ENCODE results near the gene PBXIP1. TPM values are rescaled to one million over a fixed set of nuclear protein-coding genes. Genes with fewer than 3 reads are reported as not detected.

PBXIP1 gene
- polyA plus RNA-seq, 3 donors, result 23.1 to 31.7 (median 24.0) TPM

- peak within 1 kb of the TSS; percentile 99 to 100 (median 99) for H3K27ac Mint-ChIP-seq
- DNase-seq, result peak; percentile 91 to 96 (median 95)
- Histone ChIP-seq H3K79me2 (ENCODE audit: insufficient read depth, low read length) (peaks cover 15% of the 10 kb centered on the region), H3K4me1 (ENCODE audit: control insufficient read depth in 1 of 2, insufficient read depth in 2 of 2, low read length in 2 of 2) (peaks cover 29 to 42% of the 10 kb centered on the region in 2 donors), H4K20me1 (ENCODE audit: insufficient read depth, low read length) (no peaks in the 10 kb centered on the region), H3K4me3 (replicated peaks in 1 of 3; ENCODE audit: low read depth in 2 of 3, low read length in 3 of 3) (peak within 1 kb of the TSS; percentile 53 to 78 (median 76)), H3K9me3 (replicated peaks in 1 of 2; ENCODE audit: control insufficient read depth in 1 of 2, insufficient read depth in 1 of 2, low read length in 2 of 2) (no peaks in the 10 kb centered on the region), H3K36me3 (replicated peaks in 1 of 2; ENCODE audit: control insufficient read depth in 1 of 2, insufficient read depth in 2 of 2, low read length in 2 of 2) (peaks cover 3 to 7% of the 10 kb centered on the region in 2 donors), H3K9ac (ENCODE audit: insufficient read depth, low read length, poor library complexity, severe bottlenecking) (peak within 1 kb of the TSS; percentile 95), H3K27ac (ENCODE audit: low read depth in 1 of 2, low read length in 2 of 2) (peak within 1 kb of the TSS; percentile 97 to 100), H3K27me3 (ENCODE audit: control insufficient read depth in 2 of 2, insufficient read depth in 2 of 2, low read length in 2 of 2) (no peaks in the 10 kb centered on the region), H2AFZ (ENCODE audit: insufficient read depth, low read depth, low read length, poor library complexity, severe bottlenecking) (peak within 1 kb of the TSS; percentile 90), H3K4me2 (replicated peaks; ENCODE audit: extremely low read depth, low read length, poor library complexity, severe bottlenecking) (peak within 1 kb of the TSS; percentile 90)
- H3K4me3 Mint-ChIP-seq, result peak within 1 kb of the TSS; percentile 98 to 99
- H3K4me1 Mint-ChIP-seq, result peaks cover 56% of the 10 kb centered on the region
- intact Hi-C loops (cut with micrococcal nuclease), result loop anchor here in 1 of 2 donors (10.0 kb wide), 1 partner anchor 382 kb away; the partner anchor contains the start of gene UBE2Q1
- peaks cover 0 to 2% (median 0%) of the 10 kb centered on the region in 7 donors for H3K9me3 Mint-ChIP-seq
- peaks cover 5 to 9% of the 10 kb centered on the region in 2 donors for H3K36me3 Mint-ChIP-seq
- H3K27me3 Mint-ChIP-seq (ENCODE audit: low read depth in 3 of 3), result peaks cover 0 to 2% (median 0%) of the 10 kb centered on the region in 3 donors
- TF ChIP-seq CTCF (IDR thresholded peaks at IDR 0.05), result no peak
- WGBS (ENCODE audit: insufficient coverage), result 1% methylated on average over 29 of the region's 45 CpGs
These were observed 19.3 kb downstream of the PBXIP1 start, which contains the start of gene PMVK for GRCh38 chr1:154936555-154937084. PMVK (minus strand) TSS chr1:154936719; CDS start chr1:154936685, 34 bp downstream.

- Histone ChIP-seq H3K9me3 (replicated peaks in 1 of 2; ENCODE audit: control insufficient read depth in 1 of 2, insufficient read depth in 1 of 2, low read length in 2 of 2) (no peaks in the 10 kb centered on the region), H3K4me2 (replicated peaks; ENCODE audit: extremely low read depth, low read length, poor library complexity, severe bottlenecking) (peak overlapping the region; percentile 90), H3K4me3 (replicated peaks in 1 of 3; ENCODE audit: low read depth in 2 of 3, low read length in 3 of 3) (peak overlapping the region; percentile 53 to 78 (median 76)), H3K36me3 (replicated peaks in 1 of 2; ENCODE audit: control insufficient read depth in 1 of 2, insufficient read depth in 2 of 2, low read length in 2 of 2) (peaks cover 5 to 14% of the 10 kb centered on the region in 2 donors), H3K27ac (ENCODE audit: low read depth in 1 of 2, low read length in 2 of 2) (peak overlapping the region; percentile 97 to 100), H2AFZ (ENCODE audit: insufficient read depth, low read depth, low read length, poor library complexity, severe bottlenecking) (peak overlapping the region; percentile 90), H3K9ac (ENCODE audit: insufficient read depth, low read length, poor library complexity, severe bottlenecking) (peak overlapping the region; percentile 95), H3K4me1 (ENCODE audit: control insufficient read depth in 1 of 2, insufficient read depth in 2 of 2, low read length in 2 of 2) (peaks cover 24 to 35% of the 10 kb centered on the region in 2 donors), H3K79me2 (ENCODE audit: insufficient read depth, low read length) (peaks cover 15% of the 10 kb centered on the region), H3K27me3 (ENCODE audit: control insufficient read depth in 2 of 2, insufficient read depth in 2 of 2, low read length in 2 of 2) (no peaks in the 10 kb centered on the region), H4K20me1 (ENCODE audit: insufficient read depth, low read length) (no peaks in the 10 kb centered on the region)
- intact Hi-C loops (cut with micrococcal nuclease), result loop anchor here in 1 of 2 donors (10.0 kb wide), 1 partner anchor 381 kb away; the partner anchor contains the start of gene UBE2Q1
- WGBS (ENCODE audit: insufficient coverage), result 45% methylated on average over 23 of the region's 27 CpGs
- peak overlapping the region; percentile 98 to 99 for H3K4me3 Mint-ChIP-seq
- peaks cover 0 to 4% (median 0%) of the 10 kb centered on the region in 3 donors for H3K27me3 Mint-ChIP-seq (ENCODE audit: low read depth in 3 of 3)
- DNase-seq, result no peak
- H3K9me3 Mint-ChIP-seq, result peaks cover 0 to 2% (median 0%) of the 10 kb centered on the region in 7 donors
- peak overlapping the region; percentile 99 to 100 (median 99) for H3K27ac Mint-ChIP-seq
- H3K4me1 Mint-ChIP-seq, result peaks cover 49% of the 10 kb centered on the region
- TF ChIP-seq CTCF (IDR thresholded peaks at IDR 0.05), result no peak
- H3K36me3 Mint-ChIP-seq, result peaks cover 9 to 16% of the 10 kb centered on the region in 2 donors
These were observed 19.9 kb downstream of the PBXIP1 start for GRCh38 chr1:154935749-154936554.
